Right lobe of liver (tissue), 6 donors: ENCODE data around the gene SMARCC2. TPM values are rescaled to one million over a fixed set of nuclear protein-coding genes. Genes with fewer than 3 reads are reported as not detected.

Experiments
- ATAC-seq, 4 donors: fragments of 200-7000 bp; cut with Tn5 transposase; one replicate each; pipeline ENCODE4 v1.9.1; 2020; ENCODE audit warnings: mild to moderate bottlenecking in 4 of 4, moderate library complexity in 4 of 4
- DNase-seq, 3 donors: peaks; one replicate each; pipeline ENCODE4 v3.0.0-alpha.2; 2020
- H3K27ac ChIP-seq, 3 donors: fragments of 200-600 bp; one replicate each; pipeline ENCODE4 v1.8.0; 2022
- H3K27me3 ChIP-seq, 2 donors: fragments of 200-600 bp; one replicate each; pipeline ENCODE4 v1.8.0; 2022
- H3K36me3 ChIP-seq, 4 donors: fragments of 200-600 bp; sonication (generic) in 1 of 4; one replicate each; pipeline versions ENCODE4 v1.5.1 to v1.8.0; 2017 to 2022; ENCODE audit warnings: control low read depth in 1 of 4
- H3K4me1 ChIP-seq, 4 donors: fragments of 200-600 bp; sonication (generic) in 1 of 4; one replicate each; pipeline versions ENCODE4 v1.5.1 to v1.8.0; 2017 to 2022; ENCODE audit warnings: control low read depth in 1 of 4
- H3K4me3 ChIP-seq, 3 donors: fragments of 200-600 bp; one replicate each; pipeline ENCODE4 v1.8.0; 2022
- H3K9me3 ChIP-seq, 4 donors: fragments of 200-600 bp; sonication (generic) in 1 of 4; one replicate each; pipeline versions ENCODE4 v1.5.1 to v1.8.0; 2017 to 2022; ENCODE audit warnings: control low read depth in 1 of 4
- CTCF ChIP-seq, 4 donors: fragments of 200-600 bp in 3 of 4; fragments of 450-650 bp in 1 of 4; IDR thresholded peaks; one replicate each; pipeline versions ENCODE4 v1.5.1 to v1.8.0; 2016 to 2022; ENCODE audit warnings: antibody characterized with exemption in 4 of 4, mild to moderate bottlenecking in 2 of 4
- POLR2A ChIP-seq: fragments of 450-650 bp; IDR thresholded peaks from one replicate; pipeline ENCODE4 v1.6.1; 2017; ENCODE audit warnings: antibody characterized with exemption, mild to moderate bottlenecking
- WGBS: methylation state at CpG from one replicate; pipeline ENCODE4 v1.1.6; 2018; ENCODE audit warnings: low coverage, low lambda C conversion rate; ENCODE audit not compliant: insufficient coverage; ENCODE audit errors: missing lambda C conversion rate; 5-methylcytosine and 5-hydroxymethylcytosine counted together
- intact Hi-C, 2 donors: fragments of 100-400 bp; cut with DNase I; formaldehyde crosslinking; loops; one replicate each; pipeline versions ENCODE4 v1.11.2 to v1.14.1; 2022
- total RNA-seq, 6 experiments: library from RNA; depleted of rRNA in 2 of 6; stranded (reverse); fragments of >200 nt in 2 of 6; fragmentation: NEBNext Ultra II Directional in 3 of 6; extraction: Animal tissue kit (Norgen Biotek cat#: 25700) in 3 of 6; gene quantifications; one replicate each; pipeline versions ENCODE4 v1.1.0 to v1.2.4, GENCODE V29; 2016 to 2023
- donor health status: DM: no; HTN: yes; CAD: no.
- donor health status: DM: no; HTN: no; CAD: no.
- donor health status: DM: no; HTN: no; CAD: no.
- donor health status: DM: no; HTN: yes; CAD: no.
- donor health status: DM: no; HTN: yes; CAD: no.

Gene SMARCC2
- total RNA-seq, 6 experiments from 2014 or later: 17.9 to 40.8 (median 25.7) TPM

DNA sequence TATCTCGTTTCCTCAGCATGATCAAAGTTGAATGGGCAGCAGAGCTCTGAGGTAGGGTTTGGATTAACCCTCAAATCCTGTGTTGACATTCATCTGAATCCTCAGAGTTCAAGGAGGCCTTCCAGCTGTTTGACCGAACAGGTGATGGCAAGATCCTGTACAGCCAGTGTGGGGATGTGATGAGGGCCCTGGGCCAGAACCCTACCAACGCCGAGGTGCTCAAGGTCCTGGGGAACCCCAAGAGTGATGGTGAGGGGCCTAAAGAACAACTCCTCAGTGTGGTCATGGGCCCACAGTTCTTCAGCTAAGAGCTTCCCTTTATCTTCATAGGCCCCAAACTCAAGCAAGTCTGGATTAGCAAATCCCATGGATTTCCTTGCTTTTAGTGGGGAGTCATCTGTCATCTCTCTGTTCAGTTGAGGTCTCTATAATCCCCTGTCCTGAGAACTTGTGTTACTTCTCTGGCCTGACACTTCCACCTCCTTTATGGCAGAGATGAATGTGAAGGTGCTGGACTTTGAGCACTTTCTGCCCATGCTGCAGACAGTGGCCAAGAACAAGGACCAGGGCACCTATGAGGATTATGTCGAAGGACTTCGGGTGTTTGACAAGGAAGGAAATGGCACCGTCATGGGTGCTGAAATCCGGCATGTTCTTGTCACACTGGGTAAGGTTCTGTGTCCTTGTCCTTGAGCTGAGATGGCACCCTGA is 29.6 kb downstream of the SMARCC2 start:
- Histone ChIP-seq H3K9me3 (no peaks in the 10 kb centered on the region), H3K27ac (peak overlapping the region; percentile 89 to 98 (median 97)), H3K4me1 (peaks cover 0 to 40% (median 8%) of the 10 kb centered on the region in 4 donors), H3K4me3 (peak overlapping the region; percentile 66 to 87 (median 85)), H3K27me3 (no peaks in the 10 kb centered on the region), H3K36me3 (peaks cover 7 to 46% (median 24%) of the 10 kb centered on the region in 4 donors)
- no peak for ATAC-seq
- TF ChIP-seq POLR2A: no peak
- TF ChIP-seq CTCF (IDR thresholded peaks at IDR 0.05): no peak
- intact Hi-C loops: no loop called here
- WGBS: 46% methylated on average over 6 of the region's 8 CpGs
- DNase-seq: no peak

- 0% methylated on average over 3 of the region's 6 CpGs for WGBS
- H3K4me3 ChIP-seq: peak overlapping the region; percentile 66 to 87 (median 85)
- ATAC-seq (peak; percentile 27 to 58 (median 44)), DNase-seq (peak; percentile 67 to 76 (median 69))
- peak overlapping the region; percentile 89 to 98 (median 97) for H3K27ac ChIP-seq
- H3K27me3 ChIP-seq: no peaks in the 10 kb centered on the region
- peaks cover 0 to 41% (median 8%) of the 10 kb centered on the region in 4 donors for H3K4me1 ChIP-seq
- H3K9me3 ChIP-seq: no peaks in the 10 kb centered on the region
- peaks cover 7 to 43% (median 23%) of the 10 kb centered on the region in 4 donors for H3K36me3 ChIP-seq
- intact Hi-C loops: no loop called here
- TF ChIP-seq POLR2A (peak; percentile 24), CTCF (IDR thresholded peaks at IDR 0.05) (no peak)
Observed at GRCh38 chr12:56158926-56159461, 30.3 kb downstream of the SMARCC2 start.

DNA sequence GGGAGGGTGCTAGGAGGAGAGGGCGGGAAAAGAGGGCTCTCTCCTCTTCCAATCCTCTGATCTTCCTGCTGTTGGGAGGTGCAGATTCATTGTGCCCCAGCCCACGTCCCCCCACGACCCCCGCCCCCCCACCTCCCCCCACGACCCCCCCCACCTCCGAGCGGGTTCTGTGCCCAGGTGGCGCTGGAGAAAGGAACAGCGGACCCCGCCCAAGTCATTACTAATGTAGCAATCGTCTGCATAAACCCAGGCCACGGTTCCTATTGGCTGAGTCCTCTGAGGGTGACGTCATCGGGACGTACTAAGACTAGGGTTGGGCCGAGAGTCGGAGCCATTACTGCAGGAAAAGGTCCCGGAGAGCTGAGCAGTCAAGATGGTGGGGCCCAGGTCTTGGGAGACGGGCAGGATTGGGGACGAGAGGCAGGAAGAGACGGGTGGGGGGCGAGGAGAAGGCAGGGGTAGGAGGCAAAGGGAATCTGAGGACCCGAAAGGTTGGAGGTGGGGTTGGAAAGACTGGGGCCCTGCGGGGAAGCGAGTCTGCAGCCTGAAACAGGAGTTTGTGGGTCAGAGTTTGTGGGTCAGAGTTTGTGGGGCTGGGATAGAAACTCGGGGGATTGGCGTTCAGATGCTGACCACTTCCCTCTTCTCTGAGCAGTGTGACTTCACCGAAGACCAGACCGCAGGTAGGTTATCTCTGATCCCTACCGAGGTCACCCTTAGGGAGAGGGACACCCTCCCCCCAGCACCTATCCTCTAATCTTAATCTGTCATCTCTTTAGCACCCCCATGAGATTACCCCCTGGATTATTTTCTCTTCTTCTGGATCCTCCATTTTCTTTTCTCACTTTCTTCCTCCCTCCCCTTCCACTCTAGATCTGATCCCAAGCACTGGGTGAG is 31.0 kb downstream of the SMARCC2 start, which contains the start of gene MYL6:
Gene MYL6 (plus strand): TSS at position 331 of the 897 bp plus-strand sequence. CDS start 43 bp downstream, at position 374.
- WGBS: 1% methylated on average over 20 of the region's 30 CpGs
- peak within 1 kb of the TSS; percentile 66 to 87 (median 85) for H3K4me3 ChIP-seq
- DNase-seq (peak; percentile 93 to 98 (median 95)), ATAC-seq (peak; percentile 85 to 88 (median 87))
- H3K9me3 ChIP-seq: no peaks in the 10 kb centered on the region
- peaks cover 0 to 42% (median 8%) of the 10 kb centered on the region in 4 donors for H3K4me1 ChIP-seq
- H3K27ac ChIP-seq: peak within 1 kb of the TSS; percentile 89 to 98 (median 97)
- peaks cover 7 to 37% (median 20%) of the 10 kb centered on the region in 4 donors for H3K36me3 ChIP-seq
- TF ChIP-seq CTCF (IDR thresholded peaks at IDR 0.05): no peak
- TF ChIP-seq POLR2A: peak; percentile 97
- no peaks in the 10 kb centered on the region for H3K27me3 ChIP-seq
- intact Hi-C loops: no loop called here
